Myometrial cell (primary cell): Measurements from ENCODE around the gene LCN6. TPM values are rescaled to one million over a fixed set of nuclear protein-coding genes. Genes with fewer than 3 reads are reported as not detected.

ENCODE experiments used
- total RNA-seq: library from RNA; depleted of rRNA; stranded (reverse); fragments of >200 nt; gene quantifications from 2 replicates; pipeline ENCODE4 v1.2.3, GENCODE V29; 2015

LCN6 gene
- total RNA-seq, result not detected in 2 replicates

GRCh38 chr9:136748201-136748600, at the start of gene LCN6:
Gene LCN6 (minus strand): TSS chr9:136748525. CDS start chr9:136748483, 42 bp downstream.

GRCh38 chr9:136796238-136796774, 48.0 kb upstream of the LCN6 start, which contains the start of gene CCDC183:
Gene CCDC183 (plus strand): TSS chr9:136796338. CDS start chr9:136796398, 60 bp downstream.

GRCh38 chr9:136790640-136791515, 42.6 kb upstream of the LCN6 start, which contains the start of gene TMEM141:
Gene TMEM141 (plus strand): TSS chr9:136791344. CDS start chr9:136791371, 27 bp downstream.

GRCh38 chr9:136764301-136764891, 16.1 kb upstream of the LCN6 start, which contains the start of gene LCN15:
Gene LCN15 (minus strand): TSS chr9:136764518. CDS start chr9:136764488, 30 bp downstream.

GRCh38 chr9:136742591-136743391, 5.5 kb downstream of the LCN6 start, which contains the start of gene LCN10:
Gene LCN10 (minus strand): TSS chr9:136742940. CDS start chr9:136742903, 37 bp downstream.

GRCh38 chr9:136711751-136712689, 36.3 kb downstream of the LCN6 start, which contains the start of gene DIPK1B:
Gene DIPK1B (plus strand): TSS chr9:136712572. CDS start chr9:136712666, 94 bp downstream.

Other genes starting within 250 kb of the LCN6 start
- gene NOTCH1, start 202.5 kb downstream of the LCN6 start, total RNA-seq, result 12.9 and 14.4 TPM in 2 replicates
- 18.7 and 19.3 TPM in 2 replicates for gene EGFL7, start 85.6 kb downstream of the LCN6 start, total RNA-seq
- 64.7 and 73.2 TPM in 2 replicates for gene AGPAT2, start 61.1 kb downstream of the LCN6 start, total RNA-seq
- 0.86 TPM in 1 of 2 replicates, not detected in the other for gene DIPK1B, start 36.0 kb downstream of the LCN6 start, total RNA-seq
- not detected in 2 replicates for gene LCN10, start 5.6 kb downstream of the LCN6 start, total RNA-seq
- gene LCN8, start 9.7 kb upstream of the LCN6 start, total RNA-seq, result not detected in 2 replicates
- gene LCN15, start 16.0 kb upstream of the LCN6 start, total RNA-seq, result not detected in 2 replicates
- gene TMEM141, start 42.8 kb upstream of the LCN6 start, total RNA-seq, result 84.2 and 107 TPM in 2 replicates
- gene CCDC183, start 47.8 kb upstream of the LCN6 start, total RNA-seq, result under 0.01 TPM in 1 of 2 replicates, not detected in the other
- 93.4 and 94.1 TPM in 2 replicates for gene RABL6, start 59.4 kb upstream of the LCN6 start, total RNA-seq
- gene AJM1, start 94.0 kb upstream of the LCN6 start, total RNA-seq, result 1.4 TPM in 1 of 2 replicates, not detected in the other
- 116 and 117 TPM in 2 replicates for gene PHPT1, start 100.9 kb upstream of the LCN6 start, total RNA-seq
- gene MAMDC4, start 103.8 kb upstream of the LCN6 start, total RNA-seq, result 0.71 and 1.4 TPM in 2 replicates
- gene EDF1, start 117.8 kb upstream of the LCN6 start, total RNA-seq, result 389 and 408 TPM in 2 replicates
- 10.3 and 13.5 TPM in 2 replicates for gene TRAF2, start 138.0 kb upstream of the LCN6 start, total RNA-seq
- 150 and 202 TPM in 2 replicates for gene FBXW5, start 196.2 kb upstream of the LCN6 start, total RNA-seq
- gene C8G, start 196.7 kb upstream of the LCN6 start, total RNA-seq, result not detected in 2 replicates
- gene LCN12, start 203.7 kb upstream of the LCN6 start, total RNA-seq, result not detected in 2 replicates
- gene PTGDS, start 229.0 kb upstream of the LCN6 start, total RNA-seq, result 16.1 and 28.3 TPM in 2 replicates
- gene LCNL1, start 234.5 kb upstream of the LCN6 start, total RNA-seq, result 0.29 and 0.35 TPM in 2 replicates
- gene PAXX, start 243.9 kb upstream of the LCN6 start, total RNA-seq, result 38.8 and 45.3 TPM in 2 replicates
- gene CLIC3, start 248.0 kb upstream of the LCN6 start, total RNA-seq, result 21.6 and 29.6 TPM in 2 replicates